ENCODE measurements around the gene SLX4IP.

SLX4IP gene

DNA sequence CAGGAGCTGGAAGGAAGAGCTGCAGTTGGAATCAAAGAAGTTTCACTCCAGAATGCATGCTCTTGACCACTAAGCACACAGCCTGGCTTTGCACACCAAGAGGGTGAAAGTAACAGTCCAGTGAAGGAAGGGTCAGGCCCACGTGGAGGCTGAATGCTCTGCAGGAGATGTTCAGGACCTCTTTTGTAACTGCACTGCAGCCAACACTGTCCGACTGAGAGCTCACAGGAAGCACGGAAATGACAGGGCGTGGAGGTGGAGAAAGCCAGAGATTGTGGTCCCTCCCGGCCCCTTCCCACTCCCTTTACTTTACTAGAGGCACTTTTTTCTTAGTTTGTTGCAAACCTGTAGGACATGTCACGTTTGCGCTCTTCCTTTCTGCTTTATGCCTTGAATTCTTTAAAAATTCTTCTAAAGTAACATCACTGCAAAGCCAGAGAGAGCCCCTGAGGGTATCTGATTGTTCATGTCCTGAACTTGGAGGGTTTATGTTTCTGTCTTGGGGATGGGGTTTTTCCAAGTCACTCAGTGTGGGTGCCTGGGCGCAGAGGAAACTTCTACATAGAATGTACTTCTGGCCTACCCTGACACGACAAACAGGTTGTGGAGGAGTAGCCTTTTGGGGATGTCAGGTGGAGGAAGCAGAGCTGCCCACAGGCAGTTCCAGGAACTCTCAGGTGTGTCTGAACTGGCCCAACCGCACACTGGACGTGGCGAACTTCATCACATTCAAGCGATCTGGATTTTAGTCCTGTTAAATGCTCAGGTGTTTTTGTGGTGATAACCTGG, 197.8 kb downstream of the SLX4IP start:
- TF ChIP-seq, protein P1, sequence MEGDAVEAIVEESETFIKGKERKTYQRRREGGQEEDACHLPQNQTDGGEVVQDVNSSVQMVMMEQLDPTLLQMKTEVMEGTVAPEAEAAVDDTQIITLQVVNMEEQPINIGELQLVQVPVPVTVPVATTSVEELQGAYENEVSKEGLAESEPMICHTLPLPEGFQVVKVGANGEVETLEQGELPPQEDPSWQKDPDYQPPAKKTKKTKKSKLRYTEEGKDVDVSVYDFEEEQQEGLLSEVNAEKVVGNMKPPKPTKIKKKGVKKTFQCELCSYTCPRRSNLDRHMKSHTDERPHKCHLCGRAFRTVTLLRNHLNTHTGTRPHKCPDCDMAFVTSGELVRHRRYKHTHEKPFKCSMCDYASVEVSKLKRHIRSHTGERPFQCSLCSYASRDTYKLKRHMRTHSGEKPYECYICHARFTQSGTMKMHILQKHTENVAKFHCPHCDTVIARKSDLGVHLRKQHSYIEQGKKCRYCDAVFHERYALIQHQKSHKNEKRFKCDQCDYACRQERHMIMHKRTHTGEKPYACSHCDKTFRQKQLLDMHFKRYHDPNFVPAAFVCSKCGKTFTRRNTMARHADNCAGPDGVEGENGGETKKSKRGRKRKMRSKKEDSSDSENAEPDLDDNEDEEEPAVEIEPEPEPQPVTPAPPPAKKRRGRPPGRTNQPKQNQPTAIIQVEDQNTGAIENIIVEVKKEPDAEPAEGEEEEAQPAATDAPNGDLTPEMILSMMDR (IDR thresholded peaks at IDR 0.05), result no peak
- H3K79me2 ChIP-seq, result no peaks in the 10 kb centered on the region
- no peak overlapping the region for H2AFZ ChIP-seq
- no peaks in the 10 kb centered on the region for H3K9me3 ChIP-seq (ENCODE audit: control insufficient read depth, low read length)
- H3K27me3 ChIP-seq (ENCODE audit: control insufficient read depth, insufficient read depth, low read length), result no peaks in the 10 kb centered on the region
- H3K9ac ChIP-seq, result no peak overlapping the region
- H3K4me2 ChIP-seq (ENCODE audit: low read length), result no peak overlapping the region
- H3K36me3 ChIP-seq (ENCODE audit: control insufficient read depth, insufficient read depth, low read length), result no peaks in the 10 kb centered on the region
- H3K4me3 ChIP-seq (ENCODE audit: low read depth, low read length), result no peak overlapping the region
- no peak overlapping the region for H3K27ac ChIP-seq
- peaks cover 10% of the 10 kb centered on the region for H3K4me1 ChIP-seq

DNA sequence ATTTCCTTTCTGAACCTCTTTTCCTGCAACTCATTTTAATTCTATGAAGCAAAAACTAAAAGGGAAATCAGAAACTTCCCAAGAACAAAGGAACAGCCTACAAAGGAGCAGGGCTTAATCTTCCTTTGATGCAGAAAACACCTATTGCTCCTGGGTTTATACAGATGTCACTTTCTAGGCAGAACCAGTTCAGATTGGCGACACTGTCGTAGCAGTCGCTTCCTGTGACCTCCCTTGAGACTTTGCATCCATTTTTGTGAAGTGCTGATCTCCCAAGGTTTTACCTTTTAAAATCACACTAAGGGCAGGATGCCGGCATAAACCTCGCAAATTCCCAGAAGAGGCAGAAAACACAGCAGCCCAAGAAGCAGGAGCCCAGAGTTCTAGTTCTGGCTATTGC, 198.6 kb downstream of the SLX4IP start:
- H3K4me1 ChIP-seq, result peaks cover 10% of the 10 kb centered on the region
- H3K4me3 ChIP-seq (ENCODE audit: low read depth, low read length), result no peak overlapping the region
- H3K36me3 ChIP-seq (ENCODE audit: control insufficient read depth, insufficient read depth, low read length), result no peaks in the 10 kb centered on the region
- H3K4me2 ChIP-seq (ENCODE audit: low read length), result no peak overlapping the region
- no peaks in the 10 kb centered on the region for H3K9me3 ChIP-seq (ENCODE audit: control insufficient read depth, low read length)
- H2AFZ ChIP-seq, result no peak overlapping the region
- H3K9ac ChIP-seq, result no peak overlapping the region
- no peaks in the 10 kb centered on the region for H3K27me3 ChIP-seq (ENCODE audit: control insufficient read depth, insufficient read depth, low read length)
- no peaks in the 10 kb centered on the region for H3K79me2 ChIP-seq
- H3K27ac ChIP-seq, result no peak overlapping the region
- TF ChIP-seq, protein P1 (IDR thresholded peaks at IDR 0.05), result no peak

DNA sequence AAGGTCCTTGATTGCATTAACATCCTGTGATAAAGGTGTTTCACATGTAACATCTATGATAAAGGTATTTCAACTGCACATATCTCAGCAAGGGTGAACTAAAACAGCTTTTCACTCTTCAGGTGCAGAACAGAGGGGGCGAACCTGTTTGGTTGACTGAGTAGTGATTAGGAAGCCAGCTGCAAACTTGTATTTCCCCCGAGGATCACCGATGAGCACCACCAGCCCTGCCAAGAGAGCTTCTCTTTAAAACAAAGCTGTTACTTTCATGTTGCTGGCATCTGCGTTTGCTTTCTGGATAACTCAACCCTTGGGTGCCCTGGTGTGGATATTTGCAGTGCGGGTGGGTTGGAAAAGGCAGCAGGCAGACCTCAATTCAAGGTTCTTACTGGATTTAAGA, 199.1 kb downstream of the SLX4IP start:
- Histone ChIP-seq H3K9ac (no peak overlapping the region), H3K9me3 (ENCODE audit: control insufficient read depth, low read length) (no peaks in the 10 kb centered on the region), H3K27me3 (ENCODE audit: control insufficient read depth, insufficient read depth, low read length) (no peaks in the 10 kb centered on the region), H3K79me2 (no peaks in the 10 kb centered on the region), H3K4me3 (ENCODE audit: low read depth, low read length) (no peak overlapping the region), H3K4me1 (peaks cover 10% of the 10 kb centered on the region), H3K36me3 (ENCODE audit: control insufficient read depth, insufficient read depth, low read length) (no peaks in the 10 kb centered on the region), H3K4me2 (ENCODE audit: low read length) (no peak overlapping the region), H3K27ac (no peak overlapping the region), H2AFZ (no peak overlapping the region)
- TF ChIP-seq, protein P1 (IDR thresholded peaks at IDR 0.05), result no peak

- H3K27ac ChIP-seq, result no peak overlapping the region
- no peak overlapping the region for H2AFZ ChIP-seq
- H3K9ac ChIP-seq, result no peak overlapping the region
Observed at GRCh38 chr20:10634683-10635411, 199.7 kb downstream of the SLX4IP start.

More at GRCh38 chr20:10634683-10635411, 199.7 kb downstream of the SLX4IP start:
- Histone ChIP-seq H3K4me2 (ENCODE audit: low read length) (no peak overlapping the region), H3K36me3 (ENCODE audit: control insufficient read depth, insufficient read depth, low read length) (no peaks in the 10 kb centered on the region), H3K27me3 (ENCODE audit: control insufficient read depth, insufficient read depth, low read length) (no peaks in the 10 kb centered on the region), H3K9me3 (ENCODE audit: control insufficient read depth, low read length) (no peaks in the 10 kb centered on the region), H3K79me2 (no peaks in the 10 kb centered on the region), H3K4me1 (peaks cover 16% of the 10 kb centered on the region), H3K4me3 (ENCODE audit: low read depth, low read length) (no peak overlapping the region)
- TF ChIP-seq, protein P1 (IDR thresholded peaks at IDR 0.05), result no peak
